ENCODE measurements around the gene HK2.
"Not testable (repeated sequence)": the region's sequence is repeated elsewhere in the genome, so short reads cannot be mapped to it uniquely, and the experiment has no call there.

HK2 gene

DNA sequence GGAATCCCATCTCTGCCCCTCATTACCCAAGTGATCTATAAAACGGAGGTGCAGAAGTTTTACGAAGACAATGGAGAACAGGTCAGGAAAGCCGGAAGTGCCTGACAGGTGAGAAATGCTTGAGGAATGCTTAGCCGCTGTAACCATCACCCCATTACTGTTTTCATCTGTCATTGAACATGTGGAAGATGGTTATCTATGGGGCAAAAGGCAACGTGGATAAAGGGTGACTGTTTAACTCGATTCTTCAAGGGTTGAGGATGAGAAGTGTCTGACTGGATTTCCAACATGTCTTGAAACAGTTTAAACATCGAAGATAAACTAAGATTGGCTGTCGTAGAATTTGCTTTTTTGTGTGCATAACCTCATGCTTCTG lies 17.3 kb downstream of the HK2 start:
- no peak overlapping the region for H2AFZ ChIP-seq (ENCODE audit: low read length)
- peaks cover 40% of the 10 kb centered on the region; the same call in 1 of the 2 replicates for H3K36me3 ChIP-seq (ENCODE audit: insufficient read depth, low read length)
- peaks cover 41% of the 10 kb centered on the region for H3K4me1 ChIP-seq (ENCODE audit: insufficient read depth, low read length, poor library complexity, severe bottlenecking)
- peak overlapping the region; percentile 63 for H3K9ac ChIP-seq (ENCODE audit: low read depth, low read length, poor library complexity, severe bottlenecking)
- TF ChIP-seq EZH2phosphoT487 (IDR thresholded peaks at IDR 0.05; ENCODE audit: borderline replicate concordance): no peak
- TF ChIP-seq, protein P1, sequence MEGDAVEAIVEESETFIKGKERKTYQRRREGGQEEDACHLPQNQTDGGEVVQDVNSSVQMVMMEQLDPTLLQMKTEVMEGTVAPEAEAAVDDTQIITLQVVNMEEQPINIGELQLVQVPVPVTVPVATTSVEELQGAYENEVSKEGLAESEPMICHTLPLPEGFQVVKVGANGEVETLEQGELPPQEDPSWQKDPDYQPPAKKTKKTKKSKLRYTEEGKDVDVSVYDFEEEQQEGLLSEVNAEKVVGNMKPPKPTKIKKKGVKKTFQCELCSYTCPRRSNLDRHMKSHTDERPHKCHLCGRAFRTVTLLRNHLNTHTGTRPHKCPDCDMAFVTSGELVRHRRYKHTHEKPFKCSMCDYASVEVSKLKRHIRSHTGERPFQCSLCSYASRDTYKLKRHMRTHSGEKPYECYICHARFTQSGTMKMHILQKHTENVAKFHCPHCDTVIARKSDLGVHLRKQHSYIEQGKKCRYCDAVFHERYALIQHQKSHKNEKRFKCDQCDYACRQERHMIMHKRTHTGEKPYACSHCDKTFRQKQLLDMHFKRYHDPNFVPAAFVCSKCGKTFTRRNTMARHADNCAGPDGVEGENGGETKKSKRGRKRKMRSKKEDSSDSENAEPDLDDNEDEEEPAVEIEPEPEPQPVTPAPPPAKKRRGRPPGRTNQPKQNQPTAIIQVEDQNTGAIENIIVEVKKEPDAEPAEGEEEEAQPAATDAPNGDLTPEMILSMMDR (conservative IDR thresholded peaks at IDR 0.05; ENCODE audit: low read length): no peak
- H3K4me2 ChIP-seq (ENCODE audit: low read depth, low read length, poor library complexity, severe bottlenecking): no peak overlapping the region
- H3K27me3 ChIP-seq (ENCODE audit: insufficient read depth, low read length, poor library complexity, severe bottlenecking): no peaks in the 10 kb centered on the region
- H3F3A ChIP-seq (ENCODE audit: low read depth): no peaks in the 10 kb centered on the region
- peaks cover 21% of the 10 kb centered on the region for H4K20me1 ChIP-seq (ENCODE audit: insufficient read depth, low read length, poor library complexity, severe bottlenecking)
- no peaks in the 10 kb centered on the region for H3K9me3 ChIP-seq (ENCODE audit: insufficient read depth, low read depth, low read length)
- H3K79me2 ChIP-seq (ENCODE audit: insufficient read depth, low read length): peaks cover 95% of the 10 kb centered on the region
- H3K4me3 ChIP-seq (ENCODE audit: low read length, poor library complexity, severe bottlenecking): no peak overlapping the region
- H3K9me2 ChIP-seq (replicated peaks; ENCODE audit: low read depth, low read length): no peaks in the 10 kb centered on the region

DNA sequence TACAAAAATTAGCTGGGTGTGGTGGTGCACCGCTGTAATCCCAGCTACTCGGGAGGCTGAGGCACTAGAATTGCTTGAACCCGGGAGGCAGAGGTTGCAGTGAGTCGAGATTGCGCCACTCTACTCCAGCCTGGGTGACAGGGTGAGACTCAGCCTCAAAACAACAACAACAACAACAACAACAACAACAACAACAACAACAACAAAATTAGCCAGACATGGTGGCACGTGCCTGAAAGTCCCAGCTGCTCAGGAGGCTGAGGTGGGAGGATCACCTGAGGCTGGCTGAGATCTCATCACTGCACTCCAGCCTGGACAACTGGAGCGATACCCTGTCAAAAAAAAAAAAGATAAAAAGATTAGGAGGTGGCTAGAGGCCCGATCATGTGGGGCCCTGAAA lies 19.4 kb downstream of the HK2 start:
- not testable (repeated sequence) for H3K9ac ChIP-seq (ENCODE audit: low read depth, low read length, poor library complexity, severe bottlenecking); H3F3A ChIP-seq (ENCODE audit: low read depth); H3K4me3 ChIP-seq (ENCODE audit: low read length, poor library complexity, severe bottlenecking); H2AFZ ChIP-seq (ENCODE audit: low read length); H3K27me3 ChIP-seq (ENCODE audit: insufficient read depth, low read length, poor library complexity, severe bottlenecking); H3K4me2 ChIP-seq (ENCODE audit: low read depth, low read length, poor library complexity, severe bottlenecking); H3K9me3 ChIP-seq (ENCODE audit: insufficient read depth, low read depth, low read length); H3K9me2 ChIP-seq (replicated peaks; ENCODE audit: low read depth, low read length)
- Histone ChIP-seq H3K36me3 (ENCODE audit: insufficient read depth, low read length) (peaks cover 59% of the 10 kb centered on the region; the same call in 1 of the 2 replicates), H3K79me2 (ENCODE audit: insufficient read depth, low read length) (peaks cover 93% of the 10 kb centered on the region), H3K4me1 (ENCODE audit: insufficient read depth, low read length, poor library complexity, severe bottlenecking) (peaks cover 32% of the 10 kb centered on the region), H4K20me1 (ENCODE audit: insufficient read depth, low read length, poor library complexity, severe bottlenecking) (peaks cover 10% of the 10 kb centered on the region)

DNA sequence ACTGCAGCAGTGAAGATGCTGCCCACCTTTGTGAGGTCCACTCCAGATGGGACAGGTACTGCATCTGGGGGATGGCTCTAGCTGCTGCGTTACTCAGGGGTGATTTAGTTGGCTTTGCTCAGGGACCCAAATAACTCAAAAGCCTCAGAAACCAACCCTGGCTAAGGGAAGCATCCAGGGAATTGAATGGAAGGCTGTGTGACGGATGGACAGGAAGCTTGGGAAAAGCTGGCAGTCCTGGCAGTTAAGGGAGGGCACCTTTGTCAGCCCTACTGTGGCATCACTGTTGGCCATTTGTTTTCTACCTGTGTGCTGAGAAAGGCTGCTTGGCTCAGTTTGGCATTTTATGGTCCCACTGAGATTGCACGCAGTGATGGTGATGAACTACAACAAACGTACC lies 20.5 kb downstream of the HK2 start:
- no peak overlapping the region for H2AFZ ChIP-seq (ENCODE audit: low read length)
- H3K4me2 ChIP-seq (ENCODE audit: low read depth, low read length, poor library complexity, severe bottlenecking): no peak overlapping the region
- peaks cover 90% of the 10 kb centered on the region for H3K79me2 ChIP-seq (ENCODE audit: insufficient read depth, low read length)
- H4K20me1 ChIP-seq (ENCODE audit: insufficient read depth, low read length, poor library complexity, severe bottlenecking): peaks cover 9% of the 10 kb centered on the region
- no peaks in the 10 kb centered on the region for H3K9me3 ChIP-seq (ENCODE audit: insufficient read depth, low read depth, low read length)
- H3K36me3 ChIP-seq (ENCODE audit: insufficient read depth, low read length): peaks cover 68% of the 10 kb centered on the region; the same call in 1 of the 2 replicates
- H3K9me2 ChIP-seq (replicated peaks; ENCODE audit: low read depth, low read length): no peaks in the 10 kb centered on the region
- no peaks in the 10 kb centered on the region for H3K27me3 ChIP-seq (ENCODE audit: insufficient read depth, low read length, poor library complexity, severe bottlenecking)
- H3F3A ChIP-seq (ENCODE audit: low read depth): no peaks in the 10 kb centered on the region
- no peak for TF ChIP-seq EZH2phosphoT487 (IDR thresholded peaks at IDR 0.05; ENCODE audit: borderline replicate concordance)
- H3K4me3 ChIP-seq (ENCODE audit: low read length, poor library complexity, severe bottlenecking): no peak overlapping the region
- peaks cover 21% of the 10 kb centered on the region for H3K4me1 ChIP-seq (ENCODE audit: insufficient read depth, low read length, poor library complexity, severe bottlenecking)
- H3K9ac ChIP-seq (ENCODE audit: low read depth, low read length, poor library complexity, severe bottlenecking): no peak overlapping the region

DNA sequence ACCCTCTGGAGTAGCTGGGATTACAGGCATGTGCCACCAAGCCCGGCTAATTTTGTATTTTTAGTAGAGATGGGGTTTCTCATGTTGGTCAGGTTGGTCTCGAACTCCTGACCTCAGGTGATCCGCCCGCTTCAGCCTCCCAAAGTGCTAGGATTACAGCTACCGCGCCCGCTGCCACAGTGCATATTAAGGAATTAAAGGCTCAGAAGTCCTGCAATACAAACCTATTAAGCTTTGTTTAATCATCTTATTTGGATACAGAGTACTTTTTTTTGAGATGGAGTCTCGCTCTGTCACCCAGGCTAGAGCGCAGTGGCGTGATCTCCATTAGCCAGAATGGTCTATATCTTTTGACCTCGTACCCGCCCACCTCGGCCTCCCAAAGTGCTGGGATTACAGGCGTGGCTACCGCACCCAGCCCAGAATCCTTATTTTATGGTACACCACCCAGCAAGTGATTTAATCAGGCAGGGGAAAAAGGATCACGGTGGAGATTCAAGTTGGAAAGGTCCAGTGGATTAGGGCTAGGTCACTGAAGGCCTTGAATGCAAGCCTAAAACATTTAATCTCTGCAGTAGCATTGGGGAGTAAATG lies 21.3 kb downstream of the HK2 start:
- not testable (repeated sequence) for H3K9me3 ChIP-seq (ENCODE audit: insufficient read depth, low read depth, low read length); H3K27me3 ChIP-seq (ENCODE audit: insufficient read depth, low read length, poor library complexity, severe bottlenecking); H3K4me2 ChIP-seq (ENCODE audit: low read depth, low read length, poor library complexity, severe bottlenecking); H4K20me1 ChIP-seq (ENCODE audit: insufficient read depth, low read length, poor library complexity, severe bottlenecking); H3K4me3 ChIP-seq (ENCODE audit: low read length, poor library complexity, severe bottlenecking); H3K9me2 ChIP-seq (replicated peaks; ENCODE audit: low read depth, low read length); H2AFZ ChIP-seq (ENCODE audit: low read length); H3F3A ChIP-seq (ENCODE audit: low read depth); H3K9ac ChIP-seq (ENCODE audit: low read depth, low read length, poor library complexity, severe bottlenecking)
- Histone ChIP-seq H3K36me3 (ENCODE audit: insufficient read depth, low read length) (peaks cover 77% of the 10 kb centered on the region; the same call in 1 of the 2 replicates), H3K79me2 (ENCODE audit: insufficient read depth, low read length) (peaks cover 89% of the 10 kb centered on the region), H3K4me1 (ENCODE audit: insufficient read depth, low read length, poor library complexity, severe bottlenecking) (peaks cover 13% of the 10 kb centered on the region)

All from Loucy (cell line).